ENCODE results near the gene RPUSD2. TPM values are rescaled to one million over a fixed set of nuclear protein-coding genes. Genes with fewer than 3 reads are reported as not detected.

RPUSD2 gene, protein sequence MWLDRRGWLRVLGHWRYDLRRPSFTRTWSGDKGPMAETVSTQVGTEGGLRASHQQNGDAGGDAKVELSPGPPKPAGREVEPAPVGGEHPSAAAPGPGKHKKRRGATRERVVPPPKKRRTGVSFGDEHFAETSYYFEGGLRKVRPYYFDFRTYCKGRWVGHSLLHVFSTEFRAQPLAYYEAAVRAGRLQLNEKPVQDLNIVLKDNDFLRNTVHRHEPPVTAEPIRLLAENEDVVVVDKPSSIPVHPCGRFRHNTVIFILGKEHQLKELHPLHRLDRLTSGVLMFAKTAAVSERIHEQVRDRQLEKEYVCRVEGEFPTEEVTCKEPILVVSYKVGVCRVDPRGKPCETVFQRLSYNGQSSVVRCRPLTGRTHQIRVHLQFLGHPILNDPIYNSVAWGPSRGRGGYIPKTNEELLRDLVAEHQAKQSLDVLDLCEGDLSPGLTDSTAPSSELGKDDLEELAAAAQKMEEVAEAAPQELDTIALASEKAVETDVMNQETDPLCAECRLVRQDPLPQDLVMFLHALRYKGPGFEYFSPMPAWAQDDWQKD
- total RNA-seq = 8.8 and 9.9 TPM in 2 replicates

DNA sequence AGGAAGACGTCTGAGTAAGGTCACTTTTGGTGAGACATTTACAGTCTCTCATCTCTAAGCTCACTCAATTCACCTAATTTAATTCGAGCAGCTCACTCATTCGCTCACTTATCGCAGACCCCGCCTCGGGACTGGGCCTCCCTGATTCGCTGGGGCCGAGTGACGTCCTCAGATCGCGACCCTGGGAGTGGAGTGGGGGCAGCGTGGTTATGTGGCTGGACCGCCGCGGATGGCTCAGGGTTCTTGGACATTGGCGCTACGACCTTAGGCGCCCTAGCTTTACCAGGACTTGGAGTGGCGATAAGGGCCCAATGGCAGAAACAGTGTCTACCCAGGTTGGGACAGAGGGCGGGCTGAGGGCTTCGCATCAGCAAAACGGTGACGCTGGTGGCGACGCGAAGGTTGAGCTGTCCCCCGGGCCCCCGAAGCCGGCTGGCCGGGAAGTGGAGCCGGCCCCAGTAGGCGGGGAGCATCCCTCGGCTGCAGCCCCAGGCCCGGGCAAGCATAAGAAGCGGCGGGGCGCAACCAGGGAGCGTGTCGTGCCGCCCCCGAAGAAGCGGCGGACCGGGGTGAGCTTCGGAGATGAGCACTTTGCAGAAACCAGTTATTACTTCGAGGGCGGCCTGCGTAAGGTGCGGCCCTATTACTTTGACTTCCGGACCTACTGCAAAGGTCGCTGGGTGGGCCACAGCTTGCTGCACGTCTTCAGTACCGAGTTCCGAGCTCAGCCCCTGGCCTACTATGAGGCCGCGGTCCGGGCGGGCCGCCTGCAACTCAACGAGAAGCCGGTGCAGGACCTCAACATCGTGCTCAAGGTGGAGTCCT lies at the start of gene RPUSD2:
RPUSD2 (plus strand) TSS at position 171 of the 825 bp plus-strand sequence; CDS start at position 210, 39 bp downstream.

DNA sequence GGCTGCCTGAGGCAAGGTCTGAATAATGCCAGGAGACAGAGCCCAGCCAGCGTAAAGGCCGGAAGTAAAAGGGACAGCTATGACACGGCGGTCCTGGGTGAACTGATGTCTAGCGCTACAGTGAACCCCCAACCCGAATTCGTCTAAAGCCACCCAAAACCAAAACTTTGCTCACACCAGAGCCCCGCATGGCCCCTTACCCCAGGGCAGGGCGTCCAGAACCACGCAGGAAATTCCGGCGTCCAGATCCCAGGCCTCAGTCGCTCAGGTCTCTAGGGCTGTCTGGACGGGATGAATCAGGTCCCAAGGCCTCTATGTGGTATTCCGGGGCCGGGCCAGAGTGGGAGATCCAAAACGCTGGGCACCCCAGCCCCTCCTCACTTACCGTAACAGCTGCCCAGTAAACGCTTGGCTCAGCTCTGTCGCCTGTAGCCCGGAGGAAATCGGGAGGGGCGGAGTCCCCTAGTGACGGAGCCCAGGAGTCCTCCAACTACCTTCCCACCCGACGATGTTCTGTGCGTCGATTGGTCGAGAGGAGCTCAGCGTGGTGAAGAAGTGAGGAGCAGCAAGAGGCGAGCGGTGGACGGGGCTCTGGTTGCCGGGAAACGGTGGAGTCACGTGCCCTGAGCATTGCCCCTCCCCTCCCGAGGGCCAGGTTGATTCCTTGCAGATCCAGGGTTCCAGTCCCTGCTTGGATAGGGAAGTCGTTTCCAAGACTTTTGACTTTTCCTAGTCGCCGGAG lies 4.3 kb upstream of the RPUSD2 start, which contains the start of gene CCDC32:
CCDC32 (minus strand) TSS at position 452 of the 742 bp plus-strand sequence. CDS start 2,027 bp downstream, outside the sequence.

DNA sequence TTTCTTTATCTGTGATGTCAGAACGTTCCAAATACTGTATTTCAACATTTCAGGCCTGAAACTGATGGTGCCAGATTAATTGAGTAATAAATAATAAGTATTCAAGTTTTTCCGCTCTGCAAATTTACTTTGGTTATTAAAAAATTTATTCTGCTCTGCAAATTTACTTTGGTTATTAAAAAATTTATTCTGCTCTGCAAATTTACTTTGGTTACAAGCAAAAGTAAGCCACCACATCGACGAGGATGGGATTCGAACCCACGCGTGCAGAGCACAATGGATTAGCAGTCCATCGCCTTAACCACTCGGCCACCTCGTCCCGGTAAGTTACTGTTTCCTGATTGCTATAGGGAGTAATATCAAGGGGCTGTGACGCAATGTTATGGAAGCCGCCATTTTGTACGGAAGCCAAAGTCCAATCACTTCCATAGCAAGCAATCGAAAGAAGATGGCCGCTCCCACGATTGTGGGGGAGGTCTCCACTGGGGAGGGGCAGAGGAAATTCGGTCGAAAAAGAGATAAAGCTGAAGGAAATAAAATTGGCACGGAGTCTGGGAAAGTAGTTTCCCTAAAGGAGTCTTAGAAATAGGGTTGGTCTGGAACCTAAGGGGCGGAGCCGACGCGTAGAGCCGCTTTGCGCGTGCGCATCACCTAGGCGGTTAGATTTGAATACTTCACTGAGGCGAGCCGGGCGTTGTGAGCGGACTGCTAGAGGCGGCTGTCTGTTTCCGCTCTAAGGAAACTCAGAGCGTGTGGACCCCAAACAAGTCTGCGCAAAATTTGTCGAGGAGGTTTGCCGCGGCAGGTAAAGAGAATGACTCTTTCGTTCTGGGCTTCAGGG lies 24.7 kb downstream of the RPUSD2 start, which contains the start of gene KNL1:
KNL1 (plus strand) TSS at position 662 of the 841 bp plus-strand sequence. CDS start 8,683 bp downstream, outside the sequence.

Other genes with a start within 250 kb of the RPUSD2 start
- gene INAFM2, start 245.6 kb upstream of the RPUSD2 start, total RNA-seq = 17.6 and 28.2 TPM in 2 replicates
- gene CCDC9B, start 228.4 kb upstream of the RPUSD2 start, total RNA-seq = 11.8 and 12.4 TPM in 2 replicates
- not detected in 2 replicates for gene PHGR1, start 218.3 kb upstream of the RPUSD2 start, total RNA-seq
- gene DISP2, start 211.1 kb upstream of the RPUSD2 start, total RNA-seq = under 0.01 and 0.09 TPM in 2 replicates
- 11.2 and 12.3 TPM in 2 replicates for gene KNSTRN, start 186.6 kb upstream of the RPUSD2 start, total RNA-seq
- gene IVD, start 163.5 kb upstream of the RPUSD2 start, total RNA-seq = 28.6 and 38.5 TPM in 2 replicates
- 6.3 and 7.6 TPM in 2 replicates for gene BAHD1, start 128.3 kb upstream of the RPUSD2 start, total RNA-seq
- 5.1 and 6.3 TPM in 2 replicates for gene CHST14, start 98.3 kb upstream of the RPUSD2 start, total RNA-seq
- gene CCDC32, start 4.3 kb upstream of the RPUSD2 start, total RNA-seq = 18.5 and 26.5 TPM in 2 replicates
- gene KNL1, start 24.9 kb downstream of the RPUSD2 start, total RNA-seq = 3.7 and 4.5 TPM in 2 replicates
- 2.7 and 2.8 TPM in 2 replicates for gene RAD51, start 125.9 kb downstream of the RPUSD2 start, total RNA-seq
- gene RMDN3, start 186.0 kb downstream of the RPUSD2 start, total RNA-seq = 16.6 and 23.5 TPM in 2 replicates
- 4.3 and 11.7 TPM in 2 replicates for gene GCHFR, start 194.8 kb downstream of the RPUSD2 start, total RNA-seq
- under 0.01 and 0.11 TPM in 2 replicates for gene C15orf62, start 200.7 kb downstream of the RPUSD2 start, total RNA-seq
- gene ZFYVE19, start 237.8 kb downstream of the RPUSD2 start, total RNA-seq = 17.1 and 18.1 TPM in 2 replicates
- 21.2 and 26.0 TPM in 2 replicates for gene DNAJC17, start 238.2 kb downstream of the RPUSD2 start, total RNA-seq